ENCODE measurements around the gene MAPKAP1. TPM values are rescaled to one million over a fixed set of nuclear protein-coding genes. Genes with fewer than 3 reads are reported as not detected.

MAPKAP1 gene
- total RNA-seq, 1 donor from 2014 or later: 35.9 TPM

- FAIRE-seq (no peak), DNase-seq (ENCODE audit: low spot score in 2 of 2) (no peak)
Observed at GRCh38 chr9:125496313-125496834, 210.6 kb downstream of the MAPKAP1 start.

GRCh38 chr9:125495172-125496119, 211.6 kb downstream of the MAPKAP1 start:
- no peak for FAIRE-seq
- no peak for DNase-seq (ENCODE audit: low spot score in 2 of 2)

GRCh38 chr9:125494653-125494915, 212.4 kb downstream of the MAPKAP1 start:
- DNase-seq (ENCODE audit: low spot score in 2 of 2): no peak
- no peak for FAIRE-seq

- FAIRE-seq (no peak), DNase-seq (ENCODE audit: low spot score in 2 of 2) (no peak)
Observed at GRCh38 chr9:125493881-125494652, 212.9 kb downstream of the MAPKAP1 start.

GRCh38 chr9:125493384-125493783, 213.6 kb downstream of the MAPKAP1 start:
- FAIRE-seq: no peak
- DNase-seq (ENCODE audit: low spot score in 2 of 2): no peak

GRCh38 chr9:125492719-125493118, 214.3 kb downstream of the MAPKAP1 start:
- no peak for DNase-seq (ENCODE audit: low spot score in 2 of 2)
- FAIRE-seq: no peak

- FAIRE-seq (no peak), DNase-seq (ENCODE audit: low spot score in 2 of 2) (no peak)
Observed at GRCh38 chr9:125487842-125488241, 219.2 kb downstream of the MAPKAP1 start.

GRCh38 chr9:125486576-125486975, 220.4 kb downstream of the MAPKAP1 start:
- FAIRE-seq (no peak), DNase-seq (ENCODE audit: low spot score in 2 of 2) (no peak)

- no peak for DNase-seq (ENCODE audit: low spot score in 2 of 2)
- FAIRE-seq: no peak
Observed at GRCh38 chr9:125486152-125486508, 220.9 kb downstream of the MAPKAP1 start.

- DNase-seq (ENCODE audit: low spot score in 2 of 2) (no peak), FAIRE-seq (no peak)
Observed at GRCh38 chr9:125485471-125486151, 221.4 kb downstream of the MAPKAP1 start.

GRCh38 chr9:125484350-125485282, 222.4 kb downstream of the MAPKAP1 start:
- DNase-seq (ENCODE audit: low spot score in 2 of 2) (no peak), FAIRE-seq (no peak)

GRCh38 chr9:125483697-125484096, 223.3 kb downstream of the MAPKAP1 start:
- no peak for DNase-seq (ENCODE audit: low spot score in 2 of 2)
- no peak for FAIRE-seq

GRCh38 chr9:125479846-125480615, 227.0 kb downstream of the MAPKAP1 start:
- DNase-seq (ENCODE audit: low spot score in 2 of 2) (no peak), FAIRE-seq (no peak)

GRCh38 chr9:125477089-125477544, 229.9 kb downstream of the MAPKAP1 start:
- FAIRE-seq (no peak), DNase-seq (ENCODE audit: low spot score in 2 of 2) (no peak)

GRCh38 chr9:125476645-125477044, 230.4 kb downstream of the MAPKAP1 start:
- no peak for FAIRE-seq
- no peak for DNase-seq (ENCODE audit: low spot score in 2 of 2)

GRCh38 chr9:125475385-125475784, 231.6 kb downstream of the MAPKAP1 start:
- FAIRE-seq (no peak), DNase-seq (ENCODE audit: low spot score in 2 of 2) (no peak)

- DNase-seq (ENCODE audit: low spot score in 2 of 2) (no peak), FAIRE-seq (no peak)
Observed at GRCh38 chr9:125472926-125473701, 233.9 kb downstream of the MAPKAP1 start.

GRCh38 chr9:125472562-125472925, 234.5 kb downstream of the MAPKAP1 start:
- no peak for FAIRE-seq
- DNase-seq (ENCODE audit: low spot score in 2 of 2): no peak

All from frontal cortex (tissue), 4 donors.